ENCODE measurements around the gene MDN1.
"Not testable (repeated sequence)": the region's sequence is repeated elsewhere in the genome, so short reads cannot be mapped to it uniquely, and the experiment has no call there.

Gene MDN1

DNA sequence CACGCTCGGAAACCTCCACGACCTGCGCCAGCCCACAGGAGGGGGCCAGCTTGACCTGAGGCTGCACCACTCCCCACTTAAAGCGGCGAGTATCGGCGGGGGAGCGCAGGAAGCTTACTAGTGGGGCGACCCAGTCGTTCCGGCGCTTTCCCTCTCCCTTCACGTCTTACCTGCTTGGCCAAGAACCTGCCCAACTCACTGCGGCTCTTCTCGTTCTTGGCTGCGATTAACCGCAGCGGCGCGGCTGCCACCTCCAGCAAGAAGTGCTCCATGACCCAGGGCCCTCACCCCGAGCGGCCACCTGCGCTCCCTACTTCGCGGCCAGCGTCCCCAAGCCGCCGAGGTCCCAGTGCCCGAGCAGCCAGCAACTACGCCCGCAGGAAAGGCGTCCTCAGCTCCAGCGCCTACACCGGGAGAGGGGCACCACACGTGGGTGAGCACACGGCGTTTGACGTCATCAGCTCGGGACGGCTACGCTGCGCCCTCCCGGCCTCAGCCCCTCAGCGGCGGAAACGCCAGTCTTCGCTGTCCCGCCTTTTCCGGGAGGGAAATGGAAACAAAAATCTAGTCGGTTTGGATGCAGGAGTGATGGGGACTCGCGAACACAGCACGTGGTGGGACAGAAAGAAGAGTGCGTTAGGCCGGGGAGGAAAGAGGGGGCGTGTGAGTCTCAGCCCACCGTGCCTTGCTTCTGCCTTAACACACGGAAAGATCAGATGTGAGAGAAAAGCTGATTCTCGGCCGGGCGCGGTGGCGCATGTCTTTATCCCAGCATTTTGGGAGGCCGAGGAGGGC is at the start of gene MDN1:
Gene MDN1, minus strand, starts transcription at position 459 of the 795 bp plus-strand sequence. Its CDS starts 187 bp downstream, at position 272.
- DNase-seq (ENCODE audit: extremely low read depth in 1 of 2, low read depth in 1 of 2): peak; percentile 82 to 86

GRCh38 chr6:89866024-89866678 is 46.6 kb upstream of the MDN1 start:
- DNase-seq (ENCODE audit: extremely low read depth in 1 of 2, low read depth in 1 of 2): no peak

DNA sequence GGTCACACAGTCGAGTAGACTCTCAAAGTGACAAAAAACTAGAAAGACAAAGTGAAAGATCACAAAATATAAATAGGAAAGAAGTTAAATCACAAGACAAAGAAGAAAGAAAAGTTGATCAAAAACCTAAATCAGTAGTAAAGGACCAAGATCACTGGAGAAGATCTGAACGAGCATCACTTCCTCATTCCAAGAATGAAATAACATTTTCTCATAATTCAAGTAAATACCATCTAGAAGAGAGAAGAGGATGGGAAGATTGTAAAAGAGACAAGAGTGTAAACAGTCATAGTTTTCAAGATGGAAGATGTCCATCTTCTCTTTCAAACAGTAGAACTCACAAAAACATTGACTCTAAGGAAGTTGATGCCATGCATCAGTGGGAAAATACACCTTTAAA is 43.1 kb upstream of the MDN1 start:
- no peak for DNase-seq (ENCODE audit: extremely low read depth in 1 of 2, low read depth in 1 of 2)

DNA sequence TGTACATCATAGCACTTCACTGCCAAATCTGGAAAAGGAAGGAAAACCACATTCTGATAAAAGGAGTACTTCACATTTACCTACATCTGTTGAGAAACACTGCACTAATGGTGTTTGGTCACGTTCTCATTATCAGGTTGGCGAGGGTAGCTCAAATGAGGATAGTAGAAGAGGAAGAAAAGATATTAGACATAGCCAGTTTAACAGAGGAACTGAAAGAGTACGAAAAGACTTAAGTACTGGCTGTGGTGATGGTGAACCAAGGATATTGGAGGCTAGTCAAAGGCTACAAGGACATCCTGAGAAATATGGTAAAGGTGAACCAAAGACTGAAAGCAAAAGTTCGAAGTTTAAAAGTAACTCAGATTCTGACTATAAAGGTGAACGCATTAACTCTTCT is 42.7 kb upstream of the MDN1 start:
- no peak for DNase-seq (ENCODE audit: extremely low read depth in 1 of 2, low read depth in 1 of 2)

DNA sequence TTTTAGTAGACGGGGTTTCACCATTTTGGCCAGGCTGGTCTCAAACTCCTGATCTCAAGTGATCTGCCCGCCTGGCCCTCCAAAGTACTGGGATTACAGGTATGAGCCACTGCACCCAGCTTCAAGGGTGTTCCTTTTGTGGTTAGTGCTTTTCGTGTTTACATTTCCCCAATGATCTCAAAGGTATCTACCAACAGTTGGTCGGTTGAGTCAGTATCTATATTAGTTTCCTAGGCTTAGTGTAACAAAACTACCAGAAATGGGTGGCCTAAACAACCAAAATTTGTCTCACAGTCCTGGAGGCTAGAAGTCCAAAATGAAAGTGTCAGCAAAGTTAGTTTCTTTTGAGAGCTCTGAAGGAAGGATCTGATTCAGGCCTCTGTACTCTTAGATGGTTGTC is 40.1 kb upstream of the MDN1 start:
- DNase-seq (ENCODE audit: extremely low read depth in 1 of 2, low read depth in 1 of 2): no peak

- no peak for DNase-seq (ENCODE audit: extremely low read depth in 1 of 2, low read depth in 1 of 2)
Measured at GRCh38 chr6:89858041-89858440, 38.4 kb upstream of the MDN1 start.

DNA sequence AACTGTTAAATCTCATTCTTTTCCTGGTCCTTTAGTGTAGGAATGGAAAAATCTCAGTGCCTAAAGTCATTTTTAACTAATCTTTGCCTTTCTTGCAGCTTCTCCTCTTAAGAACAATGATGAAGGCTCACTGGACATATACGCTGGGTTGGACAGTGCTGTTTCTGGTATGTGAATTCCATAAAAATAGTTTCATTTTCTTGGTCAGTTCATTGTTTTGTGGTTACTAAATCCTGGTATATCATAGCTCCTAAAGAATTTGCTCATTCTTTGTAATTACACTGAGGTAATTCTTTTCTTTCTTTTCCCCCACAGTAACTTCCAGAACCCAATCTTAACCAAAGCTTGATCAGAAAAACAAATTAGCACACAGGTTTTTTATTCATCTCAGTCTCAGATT is 33.5 kb upstream of the MDN1 start:
- DNase-seq (ENCODE audit: extremely low read depth in 1 of 2, low read depth in 1 of 2): no peak

DNA sequence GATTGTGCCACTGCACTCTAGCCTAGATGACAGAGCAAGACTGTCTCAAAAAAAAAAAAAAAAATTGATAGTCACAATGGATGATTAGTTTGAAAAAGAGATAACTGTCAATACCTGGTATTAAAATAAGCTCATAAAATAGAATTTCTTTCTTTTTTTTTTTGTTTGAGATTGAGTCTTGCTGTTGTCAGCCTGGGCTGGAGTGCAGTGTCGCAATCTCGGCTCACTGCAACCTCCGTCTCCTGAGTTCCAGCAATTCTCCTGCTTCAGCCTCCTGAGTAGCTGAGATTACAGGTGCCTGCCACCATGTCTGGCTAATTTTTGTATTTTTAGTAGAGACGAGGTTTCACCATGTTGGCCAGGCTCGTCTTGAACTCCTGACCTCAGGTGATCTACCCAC is 27.9 kb upstream of the MDN1 start:
- not testable (repeated sequence) for DNase-seq (ENCODE audit: extremely low read depth in 1 of 2, low read depth in 1 of 2)

DNA sequence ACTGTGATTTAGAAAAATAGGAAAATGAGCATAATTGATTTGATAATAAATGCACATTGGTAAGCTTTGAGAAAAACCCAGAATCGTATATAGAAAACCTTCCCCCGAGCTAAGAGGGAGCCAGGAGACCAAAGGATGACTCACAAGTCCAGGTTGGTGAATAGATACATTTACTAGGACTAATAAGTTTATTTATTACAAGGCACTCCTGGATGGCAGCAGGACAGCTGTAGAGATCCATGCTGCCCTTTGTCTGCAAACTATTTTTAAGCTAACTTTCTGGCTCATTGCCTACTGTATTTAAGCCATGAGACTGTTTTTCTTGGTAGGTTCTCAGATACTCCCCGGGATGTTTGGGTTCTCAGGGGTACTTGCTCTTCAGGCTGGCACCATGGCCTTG is 23.5 kb upstream of the MDN1 start:
- DNase-seq (ENCODE audit: extremely low read depth in 1 of 2, low read depth in 1 of 2): no peak

GRCh38 chr6:89842228-89842627 is 22.6 kb upstream of the MDN1 start:
- DNase-seq (ENCODE audit: extremely low read depth in 1 of 2, low read depth in 1 of 2): no peak

DNA sequence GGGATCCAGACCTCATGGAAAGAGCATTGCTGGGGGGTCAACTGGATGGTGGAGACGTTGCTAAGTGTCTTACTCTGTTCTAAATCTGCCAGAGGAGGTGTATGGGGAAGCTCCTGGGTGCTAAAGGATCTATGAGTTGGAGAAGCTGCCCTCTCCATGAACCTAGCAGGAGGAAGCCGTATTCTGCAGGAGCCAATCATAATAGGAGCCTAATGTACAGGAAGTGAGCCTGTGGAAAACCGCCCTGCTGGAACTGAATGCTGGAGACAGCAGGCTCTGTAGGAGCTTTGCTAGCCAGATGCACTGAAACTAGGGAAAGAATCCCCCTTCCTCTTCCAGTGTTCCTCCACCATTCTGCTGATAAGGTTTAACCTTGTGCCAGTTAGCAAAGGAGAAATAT is 20.9 kb upstream of the MDN1 start:
- no peak for DNase-seq (ENCODE audit: extremely low read depth in 1 of 2, low read depth in 1 of 2)

GRCh38 chr6:89836639-89837222 is 17.1 kb upstream of the MDN1 start:
- DNase-seq (ENCODE audit: extremely low read depth in 1 of 2, low read depth in 1 of 2): no peak

DNA sequence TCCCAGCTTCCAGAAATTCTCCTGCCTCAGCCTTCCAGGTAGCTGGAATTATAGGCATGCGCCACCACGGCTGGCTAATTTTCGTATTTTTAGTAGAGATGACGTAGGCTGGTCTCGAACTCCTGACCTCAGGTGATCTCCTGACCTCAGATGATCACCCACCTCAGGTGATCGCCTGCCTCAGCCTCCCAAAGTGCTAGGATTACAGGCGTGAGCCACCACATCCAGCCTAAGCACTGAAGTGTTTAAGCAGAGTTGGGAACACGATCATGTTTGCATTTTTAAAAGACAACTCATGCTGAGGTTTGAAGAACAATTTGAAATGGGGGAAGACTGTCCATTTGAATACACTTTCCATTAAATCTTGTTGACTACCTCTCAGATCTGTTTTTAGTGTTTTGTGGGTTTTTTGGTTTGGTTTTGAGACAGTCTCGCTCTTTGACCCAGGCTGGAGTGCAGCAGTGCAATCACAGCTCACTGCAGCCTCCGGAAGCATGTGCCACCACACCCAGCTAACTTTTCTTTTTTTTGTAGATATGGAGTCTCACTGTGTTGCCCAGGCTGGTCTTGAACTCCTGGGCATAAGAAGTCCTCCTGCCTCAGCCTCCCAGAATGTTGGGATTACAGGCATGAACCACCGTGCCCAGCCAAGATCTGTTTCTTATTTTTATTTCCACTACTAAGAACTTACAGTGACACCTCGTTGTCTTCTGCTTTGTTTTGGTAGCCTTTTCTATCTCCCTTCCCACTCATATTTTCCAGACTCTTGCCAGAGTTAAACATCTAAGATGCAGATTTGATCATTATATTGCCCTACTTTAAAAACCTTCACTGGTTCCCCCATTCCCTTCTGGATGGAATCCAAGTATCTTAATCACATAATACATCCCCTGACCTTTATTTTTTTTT is 15.5 kb upstream of the MDN1 start:
- no peak for DNase-seq (ENCODE audit: extremely low read depth in 1 of 2, low read depth in 1 of 2)

- no peak for DNase-seq (ENCODE audit: extremely low read depth in 1 of 2, low read depth in 1 of 2)
Measured at GRCh38 chr6:89830170-89830809, 10.7 kb upstream of the MDN1 start.

- DNase-seq (ENCODE audit: extremely low read depth in 1 of 2, low read depth in 1 of 2): peak; percentile 86 to 88
Measured at GRCh38 chr6:89829472-89830169, 10.0 kb upstream of the MDN1 start, which contains the start of gene CASP8AP2. TSS of gene CASP8AP2 (plus strand) at chr6:89829880.

DNA sequence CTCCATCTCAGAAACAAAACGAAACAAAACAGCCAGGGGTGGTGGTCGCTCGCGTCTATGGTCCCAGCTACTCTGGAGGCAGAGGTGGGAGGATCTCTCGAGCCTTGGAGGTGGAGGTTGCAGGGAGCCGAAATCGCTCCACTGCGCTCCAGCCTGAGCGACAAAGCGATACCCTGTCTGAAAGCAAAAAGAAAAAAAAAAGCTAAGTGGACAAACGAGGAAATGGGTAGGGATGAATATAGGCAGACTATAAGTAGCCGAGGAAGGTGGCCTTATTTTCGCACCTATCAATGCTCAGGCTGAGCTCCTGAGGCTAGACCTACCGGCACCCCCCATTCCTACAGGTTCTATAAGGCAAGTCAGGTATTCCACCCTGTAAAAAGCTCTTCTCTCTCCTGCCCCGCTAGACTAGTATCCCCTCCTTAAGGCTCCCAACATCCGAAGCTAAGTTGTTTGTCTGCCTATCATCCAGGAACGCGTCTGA is 9.4 kb upstream of the MDN1 start:
- no peak for DNase-seq (ENCODE audit: extremely low read depth in 1 of 2, low read depth in 1 of 2)

GRCh38 chr6:89828475-89828987 is 8.9 kb upstream of the MDN1 start:
- DNase-seq (ENCODE audit: extremely low read depth in 1 of 2, low read depth in 1 of 2): not testable (repeated sequence)

DNA sequence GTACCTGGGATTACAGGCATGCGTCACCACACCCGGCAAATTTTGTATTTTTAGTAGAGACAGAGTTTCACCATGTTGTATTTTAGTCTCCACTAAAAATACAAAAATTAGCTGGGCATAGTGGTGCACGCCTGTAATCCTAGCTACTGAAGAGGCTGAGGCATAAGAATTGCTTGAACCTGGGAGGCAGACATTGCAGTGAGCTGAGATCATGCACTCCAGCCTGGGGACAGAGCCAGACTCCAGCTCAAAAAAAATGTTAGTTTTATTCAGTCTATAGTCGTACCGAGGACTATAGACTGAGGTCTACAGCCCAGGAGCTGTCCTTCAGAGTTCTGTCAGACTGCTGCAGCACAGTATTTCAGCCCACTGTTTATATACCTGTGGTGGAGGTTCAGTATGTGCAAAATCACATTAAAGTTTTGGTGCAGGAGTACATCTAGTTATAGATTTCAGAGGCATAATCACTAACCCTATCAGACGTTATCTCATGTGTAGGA is 6.5 kb upstream of the MDN1 start:
- DNase-seq (ENCODE audit: extremely low read depth in 1 of 2, low read depth in 1 of 2): no peak

GRCh38 chr6:89818977-89819335 is 638 bp downstream of the MDN1 start:
- no peak for DNase-seq (ENCODE audit: extremely low read depth in 1 of 2, low read depth in 1 of 2)
